SK-N-MC (cell line): ENCODE data around the gene CST5.

Experiments
- DNase-seq: peaks from one replicate; pipeline ENCODE4 v3.0.0-alpha.2; 2011; ENCODE audit warnings: low read depth, low spot score
- H3K27ac ChIP-seq: fragments of 200-600 bp; sonication (generic); 2 replicates; pipeline ENCODE4 v1.5.1; 2016; ENCODE audit warnings: mixed run types
- H3K36me3 ChIP-seq: fragments of 200-600 bp; sonication (generic); 2 replicates; pipeline ENCODE4 v1.6.1; 2017; ENCODE audit warnings: antibody characterized with exemption, low read length, mixed read lengths; ENCODE audit not compliant: insufficient read depth
- H3K4me3 ChIP-seq: fragments of 200-600 bp; sonication (generic); 2 replicates; pipeline ENCODE4 v1.5.1; 2016
- H3K9ac ChIP-seq: fragments of 200-600 bp; sonication (generic); 2 replicates; pipeline ENCODE4 v1.8.0; 2017; ENCODE audit warnings: mixed run types, mixed read lengths; ENCODE audit not compliant: insufficient read length
- H3K9me3 ChIP-seq: fragments of 200-600 bp; sonication (generic); 2 replicates; pipeline ENCODE4 v1.6.1; 2017; ENCODE audit warnings: low read depth, mild to moderate bottlenecking, antibody characterized with exemption, low read length, moderate library complexity, mixed read lengths
- EZH2 ChIP-seq: fragments of 200-600 bp; sonication (generic); IDR thresholded peaks from one replicate; pipeline ENCODE4 v1.6.1; 2017; ENCODE audit warnings: antibody characterized with exemption
- FOXP2 ChIP-seq: optimal IDR thresholded peaks from 2 replicates; pipeline ENCODE3; 2011; ENCODE audit warnings: mild to moderate bottlenecking, moderate library complexity; ENCODE audit not compliant: insufficient read depth; ENCODE audit errors: extremely low read length, control extremely low read depth
- POLR2AphosphoS5 ChIP-seq: IDR thresholded peaks from 2 replicates; pipeline ENCODE4 v1.6.1; 2012; ENCODE audit warnings: mild to moderate bottlenecking, low read depth, low read length, borderline replicate concordance

The CST5 gene, protein sequence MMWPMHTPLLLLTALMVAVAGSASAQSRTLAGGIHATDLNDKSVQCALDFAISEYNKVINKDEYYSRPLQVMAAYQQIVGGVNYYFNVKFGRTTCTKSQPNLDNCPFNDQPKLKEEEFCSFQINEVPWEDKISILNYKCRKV

DNA sequence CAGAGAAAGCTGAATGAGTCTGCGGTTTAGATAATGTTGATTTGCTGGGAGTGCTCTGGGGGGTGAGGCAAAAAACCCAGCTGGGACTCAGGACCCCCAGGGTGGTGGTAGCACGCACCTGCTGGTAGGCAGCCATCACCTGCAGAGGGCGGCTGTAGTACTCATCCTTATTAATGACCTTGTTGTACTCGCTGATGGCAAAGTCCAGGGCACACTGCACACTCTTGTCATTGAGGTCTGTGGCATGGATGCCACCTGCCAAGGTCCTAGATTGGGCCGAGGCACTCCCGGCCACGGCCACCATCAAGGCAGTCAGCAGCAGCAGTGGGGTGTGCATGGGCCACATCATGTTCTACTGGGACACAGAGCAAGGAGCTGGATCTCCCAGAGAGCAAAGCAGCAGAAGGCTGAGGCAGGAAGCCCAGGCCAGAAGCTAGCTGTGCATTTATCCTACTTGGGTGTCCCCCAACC is at the start of gene CST5:
Gene CST5 (minus strand): TSS at position 421 of the 471 bp plus-strand sequence. CDS start 72 bp downstream, at position 349.
- no peak within 1 kb of the TSS for H3K27ac ChIP-seq
- no peaks in the 10 kb centered on the region for H3K9me3 ChIP-seq
- no peak for DNase-seq
- H3K9ac ChIP-seq = no peak within 1 kb of the TSS
- H3K36me3 ChIP-seq = no peaks in the 10 kb centered on the region
- TF ChIP-seq FOXP2 (no peak), EZH2 (no peak), POLR2AphosphoS5 (no peak)
- no peak within 1 kb of the TSS for H3K4me3 ChIP-seq

DNA sequence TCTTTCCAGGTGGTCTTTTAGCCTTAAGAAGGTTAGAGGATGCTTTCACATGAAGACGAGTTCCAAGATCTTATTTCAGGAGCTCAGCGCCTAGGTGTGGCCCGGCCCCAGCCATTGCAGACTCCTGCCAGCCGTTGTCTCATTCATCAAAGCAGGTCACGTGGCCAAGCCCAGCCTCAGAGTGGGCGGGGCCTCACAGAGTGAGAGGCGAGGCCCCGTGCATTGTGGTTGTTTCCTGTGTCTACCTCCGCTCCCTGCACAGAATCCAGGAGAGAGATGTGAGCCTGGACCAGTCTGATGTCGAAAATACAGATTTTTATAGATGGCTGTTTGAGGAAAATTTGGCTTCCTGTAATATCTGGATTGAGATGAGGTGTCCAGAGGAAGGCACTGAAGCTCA is 49.2 kb upstream of the CST5 start:
- H3K27ac ChIP-seq = no peak overlapping the region
- TF ChIP-seq FOXP2 = no peak
- TF ChIP-seq EZH2 = no peak
- no peak for TF ChIP-seq POLR2AphosphoS5
- H3K36me3 ChIP-seq = no peaks in the 10 kb centered on the region
- H3K4me3 ChIP-seq = no peak overlapping the region
- no peak overlapping the region for H3K9ac ChIP-seq
- DNase-seq = no peak
- no peaks in the 10 kb centered on the region for H3K9me3 ChIP-seq

DNA sequence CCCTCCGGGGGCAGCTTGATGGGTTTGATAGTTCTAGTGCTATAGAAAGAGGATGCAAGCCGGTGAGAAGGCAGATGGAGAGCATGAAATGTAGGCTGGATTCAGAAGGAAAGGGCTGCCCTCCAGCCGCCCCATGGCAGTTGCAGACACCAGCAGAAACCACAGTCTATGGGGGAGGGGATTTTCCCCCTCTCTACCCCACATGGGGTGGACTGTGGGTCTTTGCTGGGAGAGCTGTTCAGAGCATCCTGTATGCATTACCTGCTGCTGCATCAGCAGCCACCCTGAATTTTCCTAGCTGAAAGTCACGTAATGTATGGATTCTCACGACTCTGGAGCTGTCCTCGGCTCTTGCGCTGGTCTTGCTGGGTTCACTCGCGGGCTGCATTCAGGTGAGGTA is 48.8 kb upstream of the CST5 start:
- H3K4me3 ChIP-seq = no peak overlapping the region
- H3K9ac ChIP-seq = no peak overlapping the region
- no peaks in the 10 kb centered on the region for H3K9me3 ChIP-seq
- DNase-seq = no peak
- no peaks in the 10 kb centered on the region for H3K36me3 ChIP-seq
- no peak overlapping the region for H3K27ac ChIP-seq
- no peak for TF ChIP-seq POLR2AphosphoS5
- TF ChIP-seq EZH2 = no peak
- no peak for TF ChIP-seq FOXP2

DNA sequence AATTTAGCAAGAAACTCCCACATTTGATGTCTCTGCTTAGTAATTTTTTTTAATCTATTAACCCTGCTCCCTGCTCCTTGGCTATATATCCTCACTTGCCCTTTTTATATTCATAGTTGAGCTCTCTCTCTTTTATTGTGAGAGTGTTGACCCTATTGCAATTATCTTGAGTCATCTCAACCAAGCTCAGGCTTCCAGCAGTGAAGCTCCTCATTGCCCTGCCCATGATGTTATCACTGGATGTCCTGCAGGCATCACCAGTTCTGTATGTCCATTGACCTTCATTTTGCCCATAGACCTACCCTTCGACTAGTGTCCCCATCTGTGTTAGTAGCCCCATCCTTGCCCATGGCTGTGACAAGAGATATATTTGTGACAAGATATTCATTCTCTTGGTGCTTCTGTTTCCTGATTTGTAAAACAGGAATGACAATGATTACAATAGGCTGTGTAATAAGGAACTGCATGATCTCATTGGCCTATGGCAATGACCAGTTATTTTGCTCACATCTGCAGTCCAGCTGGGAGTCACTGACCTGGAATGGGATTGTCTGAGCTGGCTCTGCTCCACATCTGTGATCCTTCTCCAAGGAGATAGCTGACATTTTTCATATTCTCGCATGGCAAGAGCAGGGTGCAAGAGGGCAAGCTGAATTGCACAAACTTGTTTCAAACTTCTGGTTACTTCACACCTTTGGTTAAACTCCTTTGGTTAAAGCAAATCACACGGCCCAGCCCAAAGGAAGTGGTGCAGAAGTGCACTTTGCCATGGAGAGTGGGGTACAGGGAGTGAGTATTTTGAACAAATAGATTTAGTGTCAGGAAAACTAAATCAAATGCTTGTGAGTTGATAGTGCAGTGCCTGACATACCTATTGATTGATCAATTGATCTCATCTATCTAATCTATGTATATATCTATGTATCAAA is 47.7 kb upstream of the CST5 start:
- no peaks in the 10 kb centered on the region for H3K9me3 ChIP-seq
- TF ChIP-seq EZH2 (no peak), POLR2AphosphoS5 (no peak), FOXP2 (no peak)
- no peak overlapping the region for H3K27ac ChIP-seq
- no peak overlapping the region for H3K9ac ChIP-seq
- H3K4me3 ChIP-seq = no peak overlapping the region
- H3K36me3 ChIP-seq = no peaks in the 10 kb centered on the region
- DNase-seq = no peak

DNA sequence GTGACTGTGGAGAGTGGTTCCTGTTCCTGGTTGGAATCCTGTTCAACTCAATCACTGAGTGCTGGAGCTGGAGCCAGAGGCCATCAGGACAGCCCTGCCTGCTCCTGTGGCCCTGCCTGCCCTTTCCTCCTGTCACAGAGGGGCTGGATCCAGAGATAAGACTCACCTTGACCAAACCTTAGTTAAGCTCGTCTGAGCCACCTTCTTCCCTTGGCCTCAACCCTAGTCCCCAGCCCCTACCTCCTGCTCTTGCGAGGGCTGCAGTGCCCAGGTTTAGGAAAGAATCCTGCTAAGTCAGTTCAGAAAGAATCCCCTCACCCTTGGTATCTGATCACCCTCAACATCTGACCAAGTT is 47.0 kb upstream of the CST5 start:
- H3K9ac ChIP-seq = no peak overlapping the region
- no peaks in the 10 kb centered on the region for H3K9me3 ChIP-seq
- no peak for DNase-seq
- H3K36me3 ChIP-seq = no peaks in the 10 kb centered on the region
- H3K27ac ChIP-seq = no peak overlapping the region
- no peak overlapping the region for H3K4me3 ChIP-seq
- no peak for TF ChIP-seq EZH2
- no peak for TF ChIP-seq FOXP2
- TF ChIP-seq POLR2AphosphoS5 = no peak

DNA sequence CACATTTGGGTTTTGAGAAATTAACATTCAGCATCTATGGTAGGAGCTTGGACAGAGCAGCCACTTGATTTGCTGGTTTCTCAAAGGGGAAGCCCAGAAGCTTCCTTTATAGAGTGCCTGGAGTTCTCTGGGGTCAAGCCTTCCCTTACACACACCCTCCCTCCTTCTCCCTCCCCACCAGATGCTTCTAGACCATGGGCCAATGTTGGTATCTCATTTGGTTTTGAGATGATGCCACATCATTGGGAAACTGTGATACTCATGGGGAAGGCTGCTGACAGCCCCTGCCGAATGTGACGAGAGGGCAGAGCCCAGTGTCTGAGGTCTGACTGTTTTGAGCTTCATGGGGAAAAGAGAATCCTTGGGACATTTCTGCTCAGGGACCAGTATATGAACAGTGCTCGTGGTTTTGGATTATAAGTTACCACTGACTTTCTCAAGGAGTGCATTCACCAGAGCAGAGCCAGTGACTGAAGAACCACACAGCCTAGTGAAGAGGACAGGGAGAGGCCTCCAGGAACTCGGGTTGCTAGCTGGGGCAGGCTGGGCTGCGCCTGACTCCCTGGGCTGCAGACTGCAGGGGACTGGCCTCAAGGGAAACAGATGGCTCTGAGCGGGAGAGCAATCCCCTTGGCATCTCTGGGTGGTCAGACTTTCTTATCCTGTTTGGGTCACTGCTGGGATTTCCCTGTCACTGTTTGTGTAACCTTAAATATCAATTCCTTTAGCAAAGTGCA is 46.4 kb upstream of the CST5 start:
- Histone ChIP-seq H3K9me3 (no peaks in the 10 kb centered on the region), H3K4me3 (no peak overlapping the region), H3K36me3 (no peaks in the 10 kb centered on the region), H3K27ac (no peak overlapping the region), H3K9ac (no peak overlapping the region)
- TF ChIP-seq POLR2AphosphoS5 (no peak), FOXP2 (no peak), EZH2 (no peak)
- DNase-seq = no peak

DNA sequence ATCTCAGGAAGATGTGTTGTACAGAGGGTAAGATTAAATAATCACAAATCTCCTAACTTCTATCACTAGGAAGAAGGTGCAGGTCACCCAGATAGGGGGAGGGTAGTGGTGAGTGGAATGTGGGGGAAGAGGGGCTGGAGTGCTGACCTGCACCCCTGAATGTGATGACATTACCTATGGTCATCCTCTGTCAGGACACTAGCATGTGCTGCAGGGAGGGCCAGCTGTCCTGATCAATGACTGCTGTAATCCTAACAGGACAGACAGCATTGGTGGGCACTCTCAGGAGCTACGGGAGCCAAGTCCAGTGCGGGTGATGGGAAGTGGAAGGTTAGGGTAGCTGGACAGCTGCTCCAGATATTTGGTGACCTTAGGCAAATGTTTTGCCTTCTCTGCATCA is 45.2 kb upstream of the CST5 start:
- Histone ChIP-seq H3K27ac (no peak overlapping the region), H3K36me3 (no peaks in the 10 kb centered on the region), H3K4me3 (no peak overlapping the region), H3K9ac (no peak overlapping the region), H3K9me3 (no peaks in the 10 kb centered on the region)
- TF ChIP-seq POLR2AphosphoS5 = no peak
- no peak for TF ChIP-seq FOXP2
- TF ChIP-seq EZH2 = no peak
- no peak for DNase-seq

DNA sequence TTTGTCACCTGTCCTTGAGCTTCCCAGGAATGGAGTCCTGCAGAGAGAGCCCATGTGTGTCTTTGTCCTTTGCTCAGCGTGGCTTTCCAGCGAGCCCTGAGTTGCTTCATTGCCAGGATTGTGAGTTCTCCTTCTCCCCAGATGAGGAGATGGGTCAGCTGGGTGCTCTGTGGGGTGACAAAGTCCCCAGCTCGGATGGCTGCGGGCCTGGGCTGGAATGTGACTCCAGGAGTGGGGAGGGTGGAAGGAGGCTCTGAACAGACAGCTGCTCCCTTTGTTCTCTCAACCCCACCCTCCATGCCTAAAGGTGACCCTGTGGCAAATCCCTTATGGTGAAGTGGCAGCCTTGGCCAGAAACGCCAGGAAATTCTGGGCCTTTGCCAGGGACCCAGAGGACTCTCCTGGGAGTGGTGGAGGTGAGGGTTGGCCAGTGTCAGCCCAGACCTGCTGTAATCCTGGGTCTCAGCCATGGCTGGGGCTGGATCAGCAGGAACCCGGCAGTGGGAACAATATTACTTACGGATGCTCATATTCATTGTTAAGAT is 44.4 kb upstream of the CST5 start:
- Histone ChIP-seq H3K27ac (no peak overlapping the region), H3K4me3 (no peak overlapping the region), H3K36me3 (no peaks in the 10 kb centered on the region), H3K9me3 (no peaks in the 10 kb centered on the region), H3K9ac (no peak overlapping the region)
- no peak for DNase-seq
- TF ChIP-seq FOXP2 = no peak
- no peak for TF ChIP-seq EZH2
- TF ChIP-seq POLR2AphosphoS5 = no peak
